NCI-H1105 treated with DMSO at 0.1 percent for 48 hours (cell line): ENCODE measurements around the gene SLX4.

Source experiments
- DNase-seq: peaks from one replicate; lab custom pipeline; 2025; lab: John Stamatoyannopoulos, UW

Gene SLX4

GRCh38 chr16:3549906-3550305 lies 61.5 kb downstream of the SLX4 start:
- DNase-seq: no peak

GRCh38 chr16:3548859-3549258 lies 62.5 kb downstream of the SLX4 start:
- DNase-seq: no peak

GRCh38 chr16:3548445-3548844 lies 63.0 kb downstream of the SLX4 start:
- DNase-seq: no peak

- DNase-seq: no peak
Observed at GRCh38 chr16:3546986-3547682, 64.3 kb downstream of the SLX4 start.

GRCh38 chr16:3542601-3543373 lies 68.6 kb downstream of the SLX4 start:
- no peak for DNase-seq

- DNase-seq: no peak
Observed at GRCh38 chr16:3541527-3542155, 69.8 kb downstream of the SLX4 start.

GRCh38 chr16:3538222-3538621 lies 73.2 kb downstream of the SLX4 start:
- no peak for DNase-seq

- DNase-seq: no peak
Observed at GRCh38 chr16:3536851-3537250, 74.6 kb downstream of the SLX4 start.

- DNase-seq: no peak
Observed at GRCh38 chr16:3536271-3536731, 75.1 kb downstream of the SLX4 start.

- DNase-seq: no peak
Observed at GRCh38 chr16:3534126-3534525, 77.3 kb downstream of the SLX4 start.

- no peak for DNase-seq
Observed at GRCh38 chr16:3532741-3533140, 78.7 kb downstream of the SLX4 start.
